A549 (cell line): Measurements from ENCODE around the gene SOX15. TPM values are rescaled to one million over a fixed set of nuclear protein-coding genes. Genes with fewer than 3 reads are reported as not detected.

Experiments
- RCOR1 ChIP-seq: fragments of 150-350 bp; IDR thresholded peaks from 2 replicates; pipeline ENCODE4 v1.6.1; 2014; ENCODE audit warnings: antibody characterized with exemption, low read length, low read depth
- polyA plus RNA-seq, 4 experiments: library from polyadenylated mRNA; depleted of rRNA in 3 of 4; stranded (reverse); fragments of >200 nt; fragmentation: RNase III in 1 of 4; extraction: RNeasy Plus Mini Kit Qiagen cat#74134 plus additional on column Dnase treatment in 1 of 4; gene quantifications; 2 replicates in 3 of 4; 3 replicates in 1 of 4; pipeline ENCODE4 v1.2.3, GENCODE V29; 2011 to 2017
- small RNA-seq, 6 experiments: library from RNA; depleted of rRNA; stranded (forward); fragments of <200 nt; gene quantifications; one replicate each; pipeline ENCODE3, GENCODE V24; 2012

Gene SOX15
- polyA plus RNA-seq, 2 of the 4 experiments (the other 2 are of a cell fraction), result 0.05 to 0.19 TPM

GRCh38 chr17:7538891-7539545 lies 50.9 kb downstream of the SOX15 start (continued):
- no peak for TF ChIP-seq RCOR1

Small RNA genes lying within 50 kb of the gene (small RNA-seq; reads per million reads assigned to genes)
- gene CD68 (0 reads per million in 6 experiments), gene SNORA48 (0 reads per million in 6 experiments), gene SNORD10 (0 reads per million in 6 experiments)

Other genes with a start within 250 kb of the SOX15 start
- 6.1 and 7.0 TPM in 2 replicates for gene KCTD11, start 237.9 kb downstream of the SOX15 start, polyA plus RNA-seq (2011; rRNA removed)
- 9.6 to 10.7 TPM (median 10.3 TPM) in 3 replicates for gene KCTD11, start 237.9 kb downstream of the SOX15 start, polyA plus RNA-seq (2017; fragmentation: RNase III; extraction: RNeasy Plus Mini Kit Qiagen cat#74134 plus additional on column Dnase treatment)
- gene TMEM95, start 234.9 kb downstream of the SOX15 start, polyA plus RNA-seq (2011; rRNA removed), result not detected in 2 replicates
- not detected in 3 replicates for gene TMEM95, start 234.9 kb downstream of the SOX15 start, polyA plus RNA-seq (2017; fragmentation: RNase III; extraction: RNeasy Plus Mini Kit Qiagen cat#74134 plus additional on column Dnase treatment)
- gene TNK1, start 209.0 kb downstream of the SOX15 start, polyA plus RNA-seq (2011; rRNA removed), result 1.2 and 1.8 TPM in 2 replicates
- gene TNK1, start 209.0 kb downstream of the SOX15 start, polyA plus RNA-seq (2017; fragmentation: RNase III; extraction: RNeasy Plus Mini Kit Qiagen cat#74134 plus additional on column Dnase treatment), result 2.1 to 2.4 TPM (median 2.2 TPM) in 3 replicates
- gene PLSCR3, start 195.6 kb downstream of the SOX15 start, polyA plus RNA-seq (2011; rRNA removed), result 11.0 and 13.7 TPM in 2 replicates
- gene PLSCR3, start 195.6 kb downstream of the SOX15 start, polyA plus RNA-seq (2017; fragmentation: RNase III; extraction: RNeasy Plus Mini Kit Qiagen cat#74134 plus additional on column Dnase treatment), result 27.5 to 33.4 TPM (median 29.6 TPM) in 3 replicates
- gene TMEM256, start 186.0 kb downstream of the SOX15 start, polyA plus RNA-seq (2011; rRNA removed), result 127 and 210 TPM in 2 replicates
- gene TMEM256, start 186.0 kb downstream of the SOX15 start, polyA plus RNA-seq (2017; fragmentation: RNase III; extraction: RNeasy Plus Mini Kit Qiagen cat#74134 plus additional on column Dnase treatment), result 142 to 166 TPM (median 164 TPM) in 3 replicates
- 4.1 and 6.9 TPM in 2 replicates for gene NLGN2, start 182.2 kb downstream of the SOX15 start, polyA plus RNA-seq (2011; rRNA removed)
- gene NLGN2, start 182.2 kb downstream of the SOX15 start, polyA plus RNA-seq (2017; fragmentation: RNase III; extraction: RNeasy Plus Mini Kit Qiagen cat#74134 plus additional on column Dnase treatment), result 17.6 to 27.9 TPM (median 27.5 TPM) in 3 replicates
- not detected in 2 replicates for gene SPEM1, start 169.8 kb downstream of the SOX15 start, polyA plus RNA-seq (2011; rRNA removed)
- gene SPEM1, start 169.8 kb downstream of the SOX15 start, polyA plus RNA-seq (2017; fragmentation: RNase III; extraction: RNeasy Plus Mini Kit Qiagen cat#74134 plus additional on column Dnase treatment), result 0.09 to 0.13 TPM in 2 of 3 replicates, not detected in the other
- not detected in 2 replicates for gene SPEM2, start 164.5 kb downstream of the SOX15 start, polyA plus RNA-seq (2011; rRNA removed)
- gene SPEM2, start 164.5 kb downstream of the SOX15 start, polyA plus RNA-seq (2017; fragmentation: RNase III; extraction: RNeasy Plus Mini Kit Qiagen cat#74134 plus additional on column Dnase treatment), result not detected in 3 replicates
- not detected in 2 replicates for gene SPEM3, start 161.2 kb downstream of the SOX15 start, polyA plus RNA-seq (2011; rRNA removed)
- not detected in 3 replicates for gene SPEM3, start 161.2 kb downstream of the SOX15 start, polyA plus RNA-seq (2017; fragmentation: RNase III; extraction: RNeasy Plus Mini Kit Qiagen cat#74134 plus additional on column Dnase treatment)
- gene TMEM102, start 154.7 kb downstream of the SOX15 start, polyA plus RNA-seq (2011; rRNA removed), result 4.4 and 4.9 TPM in 2 replicates
- gene TMEM102, start 154.7 kb downstream of the SOX15 start, polyA plus RNA-seq (2017; fragmentation: RNase III; extraction: RNeasy Plus Mini Kit Qiagen cat#74134 plus additional on column Dnase treatment), result 6.5 to 8.9 TPM (median 8.1 TPM) in 3 replicates
- gene FGF11, start 150.6 kb downstream of the SOX15 start, polyA plus RNA-seq (2011; rRNA removed), result 1.4 and 1.9 TPM in 2 replicates
- 1.1 to 1.8 TPM (median 1.5 TPM) in 3 replicates for gene FGF11, start 150.6 kb downstream of the SOX15 start, polyA plus RNA-seq (2017; fragmentation: RNase III; extraction: RNeasy Plus Mini Kit Qiagen cat#74134 plus additional on column Dnase treatment)
- 6.5 and 6.9 TPM in 2 replicates for gene CHRNB1, start 145.0 kb downstream of the SOX15 start, polyA plus RNA-seq (2011; rRNA removed)
- gene CHRNB1, start 145.0 kb downstream of the SOX15 start, polyA plus RNA-seq (2017; fragmentation: RNase III; extraction: RNeasy Plus Mini Kit Qiagen cat#74134 plus additional on column Dnase treatment), result 6.2 to 8.4 TPM (median 8.0 TPM) in 3 replicates
- gene ZBTB4, start 110.5 kb downstream of the SOX15 start, polyA plus RNA-seq (2011; rRNA removed), result 14.4 and 18.2 TPM in 2 replicates
- 24.4 to 29.5 TPM (median 28.2 TPM) in 3 replicates for gene ZBTB4, start 110.5 kb downstream of the SOX15 start, polyA plus RNA-seq (2017; fragmentation: RNase III; extraction: RNeasy Plus Mini Kit Qiagen cat#74134 plus additional on column Dnase treatment)
- gene SLC35G6, start 108.6 kb downstream of the SOX15 start, polyA plus RNA-seq (2011; rRNA removed), result not detected in 2 replicates
- not detected in 3 replicates for gene SLC35G6, start 108.6 kb downstream of the SOX15 start, polyA plus RNA-seq (2017; fragmentation: RNase III; extraction: RNeasy Plus Mini Kit Qiagen cat#74134 plus additional on column Dnase treatment)
- 22.8 and 57.1 TPM in 2 replicates for gene POLR2A, start 105.7 kb downstream of the SOX15 start, polyA plus RNA-seq (2011; rRNA removed)
- 65.6 to 69.6 TPM (median 67.4 TPM) in 3 replicates for gene POLR2A, start 105.7 kb downstream of the SOX15 start, polyA plus RNA-seq (2017; fragmentation: RNase III; extraction: RNeasy Plus Mini Kit Qiagen cat#74134 plus additional on column Dnase treatment)
- gene TNFSF12, start 41.0 kb downstream of the SOX15 start, polyA plus RNA-seq (2011; rRNA removed), result 11.9 and 12.4 TPM in 2 replicates
- 7.9 to 9.9 TPM (median 9.7 TPM) in 3 replicates for gene TNFSF12, start 41.0 kb downstream of the SOX15 start, polyA plus RNA-seq (2017; fragmentation: RNase III; extraction: RNeasy Plus Mini Kit Qiagen cat#74134 plus additional on column Dnase treatment)
- gene TNFSF13, start 31.3 kb downstream of the SOX15 start, polyA plus RNA-seq (2011; rRNA removed), result 1.0 TPM in 2 replicates
- 0.41 to 0.78 TPM (median 0.61 TPM) in 3 replicates for gene TNFSF13, start 31.3 kb downstream of the SOX15 start, polyA plus RNA-seq (2017; fragmentation: RNase III; extraction: RNeasy Plus Mini Kit Qiagen cat#74134 plus additional on column Dnase treatment)
- gene SENP3, start 28.2 kb downstream of the SOX15 start, polyA plus RNA-seq (2011; rRNA removed), result 150 and 165 TPM in 2 replicates
- 104 to 119 TPM (median 114 TPM) in 3 replicates for gene SENP3, start 28.2 kb downstream of the SOX15 start, polyA plus RNA-seq (2017; fragmentation: RNase III; extraction: RNeasy Plus Mini Kit Qiagen cat#74134 plus additional on column Dnase treatment)
- gene CD68, start 10.5 kb downstream of the SOX15 start, polyA plus RNA-seq (2011; rRNA removed), result 14.9 and 17.7 TPM in 2 replicates
- 6.5 to 11.6 TPM (median 9.8 TPM) in 3 replicates for gene CD68, start 10.5 kb downstream of the SOX15 start, polyA plus RNA-seq (2017; fragmentation: RNase III; extraction: RNeasy Plus Mini Kit Qiagen cat#74134 plus additional on column Dnase treatment)
- 148 and 204 TPM in 2 replicates for gene MPDU1, start 6.2 kb downstream of the SOX15 start, polyA plus RNA-seq (2011; rRNA removed)
- gene MPDU1, start 6.2 kb downstream of the SOX15 start, polyA plus RNA-seq (2017; fragmentation: RNase III; extraction: RNeasy Plus Mini Kit Qiagen cat#74134 plus additional on column Dnase treatment), result 126 to 134 TPM (median 127 TPM) in 3 replicates
- gene FXR2, start 24.8 kb upstream of the SOX15 start, polyA plus RNA-seq (2011; rRNA removed), result 40.7 and 45.3 TPM in 2 replicates
- gene FXR2, start 24.8 kb upstream of the SOX15 start, polyA plus RNA-seq (2017; fragmentation: RNase III; extraction: RNeasy Plus Mini Kit Qiagen cat#74134 plus additional on column Dnase treatment), result 38.9 to 45.2 TPM (median 42.9 TPM) in 3 replicates
- gene SAT2, start 37.7 kb upstream of the SOX15 start, polyA plus RNA-seq (2011; rRNA removed), result 38.1 and 44.4 TPM in 2 replicates
- 59.8 to 76.3 TPM (median 70.1 TPM) in 3 replicates for gene SAT2, start 37.7 kb upstream of the SOX15 start, polyA plus RNA-seq (2017; fragmentation: RNase III; extraction: RNeasy Plus Mini Kit Qiagen cat#74134 plus additional on column Dnase treatment)
- 0.31 and 0.34 TPM in 2 replicates for gene SHBG, start 40.0 kb upstream of the SOX15 start, polyA plus RNA-seq (2011; rRNA removed)
- 0.37 to 0.63 TPM (median 0.50 TPM) in 3 replicates for gene SHBG, start 40.0 kb upstream of the SOX15 start, polyA plus RNA-seq (2017; fragmentation: RNase III; extraction: RNeasy Plus Mini Kit Qiagen cat#74134 plus additional on column Dnase treatment)
- 0.16 and 0.20 TPM in 2 replicates for gene ATP1B2, start 60.8 kb upstream of the SOX15 start, polyA plus RNA-seq (2011; rRNA removed)
- 0.05 to 0.26 TPM (median 0.10 TPM) in 3 replicates for gene ATP1B2, start 60.8 kb upstream of the SOX15 start, polyA plus RNA-seq (2017; fragmentation: RNase III; extraction: RNeasy Plus Mini Kit Qiagen cat#74134 plus additional on column Dnase treatment)
- gene TP53, start 97.4 kb upstream of the SOX15 start, polyA plus RNA-seq (2011; rRNA removed), result 65.9 and 80.1 TPM in 2 replicates
- 53.1 to 64.0 TPM (median 59.4 TPM) in 3 replicates for gene TP53, start 97.4 kb upstream of the SOX15 start, polyA plus RNA-seq (2017; fragmentation: RNase III; extraction: RNeasy Plus Mini Kit Qiagen cat#74134 plus additional on column Dnase treatment)
- 15.9 and 17.4 TPM in 2 replicates for gene WRAP53, start 98.4 kb upstream of the SOX15 start, polyA plus RNA-seq (2011; rRNA removed)
- 33.8 to 34.0 TPM (median 33.9 TPM) in 3 replicates for gene WRAP53, start 98.4 kb upstream of the SOX15 start, polyA plus RNA-seq (2017; fragmentation: RNase III; extraction: RNeasy Plus Mini Kit Qiagen cat#74134 plus additional on column Dnase treatment)
- gene EFNB3, start 115.1 kb upstream of the SOX15 start, polyA plus RNA-seq (2011; rRNA removed), result 1.9 and 2.1 TPM in 2 replicates
- gene EFNB3, start 115.1 kb upstream of the SOX15 start, polyA plus RNA-seq (2017; fragmentation: RNase III; extraction: RNeasy Plus Mini Kit Qiagen cat#74134 plus additional on column Dnase treatment), result 0.96 to 1.9 TPM (median 1.7 TPM) in 3 replicates
- 0.08 TPM in 2 replicates for gene DNAH2, start 127.7 kb upstream of the SOX15 start, polyA plus RNA-seq (2011; rRNA removed)
- 0.01 to 0.05 TPM (median 0.03 TPM) in 3 replicates for gene DNAH2, start 127.7 kb upstream of the SOX15 start, polyA plus RNA-seq (2017; fragmentation: RNase III; extraction: RNeasy Plus Mini Kit Qiagen cat#74134 plus additional on column Dnase treatment)
- 1.3 and 3.3 TPM in 2 replicates for gene KDM6B, start 244.1 kb upstream of the SOX15 start, polyA plus RNA-seq (2011; rRNA removed)
- 7.6 to 10.2 TPM (median 8.8 TPM) in 3 replicates for gene KDM6B, start 244.1 kb upstream of the SOX15 start, polyA plus RNA-seq (2017; fragmentation: RNase III; extraction: RNeasy Plus Mini Kit Qiagen cat#74134 plus additional on column Dnase treatment)